Lung (tissue), 12 donors: Measurements from ENCODE around the gene NECAB3. TPM values are rescaled to one million over a fixed set of nuclear protein-coding genes. Genes with fewer than 3 reads are reported as not detected.

Experiments used
- ATAC-seq: fragments of 200-7000 bp; cut with Tn5 transposase; one replicate; pipeline ENCODE4 v1.9.1; 2020; ENCODE audit warnings: moderate number of reproducible peaks; ENCODE audit not compliant: insufficient read depth, low FRiP score
- DNase-seq, 3 donors: peaks; one replicate each; pipeline ENCODE4 v3.0.0-alpha.2; 2013 to 2017
- H3K27ac ChIP-seq, 2 donors: one replicate each; pipeline ENCODE4 v1.5.1; 2013; ENCODE audit warnings: mild to moderate bottlenecking in 2 of 2, moderate library complexity in 2 of 2, control low read depth in 1 of 2, inconsistent platforms in 1 of 2, low read depth in 1 of 2, low read length in 1 of 2
- H3K27me3 ChIP-seq, 3 donors: one replicate each; pipeline ENCODE4 v1.5.1; 2013; ENCODE audit warnings: low read length in 2 of 3; ENCODE audit not compliant: control insufficient read depth in 3 of 3, insufficient read depth in 3 of 3
- H3K36me3 ChIP-seq, 4 donors: one replicate each; pipeline ENCODE4 v1.5.1; 2013; ENCODE audit warnings: low read length in 4 of 4, mild to moderate bottlenecking in 1 of 4, moderate library complexity in 1 of 4; ENCODE audit not compliant: control insufficient read depth in 4 of 4, insufficient read depth in 4 of 4
- H3K4me1 ChIP-seq, 5 donors: one replicate each; pipeline ENCODE4 v1.5.1; 2013; ENCODE audit warnings: low read length in 5 of 5, mild to moderate bottlenecking in 2 of 5, moderate library complexity in 1 of 5; ENCODE audit not compliant: control insufficient read depth in 5 of 5, insufficient read depth in 5 of 5
- H3K4me3 ChIP-seq: one replicate; pipeline ENCODE4 v1.5.1; 2013; ENCODE audit warnings: mild to moderate bottlenecking, control low read depth, moderate library complexity
- H3K9ac ChIP-seq, 2 donors: one replicate each; pipeline ENCODE4 v1.5.1; 2013; ENCODE audit warnings: low read length in 2 of 2, control low read depth in 1 of 2; ENCODE audit not compliant: insufficient read depth in 1 of 2
- H3K9me3 ChIP-seq, 4 donors: one replicate each; pipeline ENCODE4 v1.5.1; 2013; ENCODE audit warnings: low read length in 3 of 4, mild to moderate bottlenecking in 1 of 4, moderate library complexity in 1 of 4; ENCODE audit not compliant: control insufficient read depth in 4 of 4, insufficient read depth in 3 of 4
- CTCF ChIP-seq: IDR thresholded peaks from 2 replicates; pipeline ENCODE4 v1.5.1; 2012; ENCODE audit warnings: mild to moderate bottlenecking; ENCODE audit errors: control extremely low read depth, extremely low read depth
- WGBS, 2 donors: extraction: QIAGEN DNeasy Blood & Tissue Kit; methylation state at CpG; one replicate each; pipeline ENCODE4 v1.1.7; 2013; 5-methylcytosine and 5-hydroxymethylcytosine counted together
- polyA plus RNA-seq, 2 donors: library from polyadenylated mRNA; stranded (reverse); fragments of 200-250 nt; gene quantifications; one replicate each; pipeline ENCODE4 v1.2.1, GENCODE V29; 2013
- total RNA-seq, 2 donors: library from RNA; depleted of rRNA in 1 of 2; stranded (reverse); fragments of >200 nt in 1 of 2; gene quantifications; one replicate each; pipeline ENCODE4 v1.2.1, GENCODE V29; 2014 to 2021
- donor health status: control.
- donor health status: control.
- donor health status: Bipolar disorder and iron deficiency.
- donor health status: healthy.
- donor health status: DM: yes; HTN: yes; CAD: no.

NECAB3 gene
- total and polyA plus RNA-seq, 4 donors: 21.2 to 127 (median 72.2) TPM

GRCh38 chr20:33630507-33630906 lies 43.7 kb downstream of the NECAB3 start:
- no peak for ATAC-seq
- Histone ChIP-seq H3K4me3 (no peak overlapping the region), H3K27me3 (no peaks in the 10 kb centered on the region), H3K36me3 (peaks cover 21 to 59% (median 32%) of the 10 kb centered on the region in 4 donors), H3K9me3 (no peaks in the 10 kb centered on the region), H3K9ac (no peak overlapping the region), H3K27ac (no peak overlapping the region), H3K4me1 (no peaks in the 10 kb centered on the region)
- TF ChIP-seq CTCF: no peak
- DNase-seq: no peak
- WGBS, 2 donors: 87 to 91% methylated on average over 4 of the region's 4 CpGs

GRCh38 chr20:33629979-33630378 lies 44.2 kb downstream of the NECAB3 start:
- Histone ChIP-seq H3K36me3 (peaks cover 20 to 60% (median 35%) of the 10 kb centered on the region in 4 donors), H3K4me3 (no peak overlapping the region), H3K27ac (no peak overlapping the region), H3K4me1 (no peaks in the 10 kb centered on the region), H3K9me3 (no peaks in the 10 kb centered on the region), H3K9ac (no peak overlapping the region), H3K27me3 (no peaks in the 10 kb centered on the region)
- DNase-seq (no peak), ATAC-seq (no peak)
- no peak for TF ChIP-seq CTCF
- WGBS, 2 donors: 96 to 97% methylated on average over 5 of the region's 5 CpGs

- no peak for ATAC-seq
- 96 to 97% methylated on average over 10 of the region's 10 CpGs for WGBS, 2 donors
- peaks cover 20 to 65% (median 37%) of the 10 kb centered on the region in 4 donors for H3K36me3 ChIP-seq
Observed at GRCh38 chr20:33629533-33629932, 44.7 kb downstream of the NECAB3 start.

More at GRCh38 chr20:33629533-33629932, 44.7 kb downstream of the NECAB3 start:
- TF ChIP-seq CTCF: no peak
- Histone ChIP-seq H3K27ac (no peak overlapping the region), H3K9ac (no peak overlapping the region), H3K4me1 (no peaks in the 10 kb centered on the region), H3K9me3 (no peaks in the 10 kb centered on the region), H3K27me3 (no peaks in the 10 kb centered on the region), H3K4me3 (no peak overlapping the region)
- no peak for DNase-seq
